ENCODE results near the gene STK38. TPM values are rescaled to one million over a fixed set of nuclear protein-coding genes. Genes with fewer than 3 reads are reported as not detected.

STK38 gene
- total and polyA plus RNA-seq, 2 of the 8 experiments (the other 6 are each of a cell fraction or from before 2014, with no cell fraction given): 8.1 to 19.8 TPM

DNA sequence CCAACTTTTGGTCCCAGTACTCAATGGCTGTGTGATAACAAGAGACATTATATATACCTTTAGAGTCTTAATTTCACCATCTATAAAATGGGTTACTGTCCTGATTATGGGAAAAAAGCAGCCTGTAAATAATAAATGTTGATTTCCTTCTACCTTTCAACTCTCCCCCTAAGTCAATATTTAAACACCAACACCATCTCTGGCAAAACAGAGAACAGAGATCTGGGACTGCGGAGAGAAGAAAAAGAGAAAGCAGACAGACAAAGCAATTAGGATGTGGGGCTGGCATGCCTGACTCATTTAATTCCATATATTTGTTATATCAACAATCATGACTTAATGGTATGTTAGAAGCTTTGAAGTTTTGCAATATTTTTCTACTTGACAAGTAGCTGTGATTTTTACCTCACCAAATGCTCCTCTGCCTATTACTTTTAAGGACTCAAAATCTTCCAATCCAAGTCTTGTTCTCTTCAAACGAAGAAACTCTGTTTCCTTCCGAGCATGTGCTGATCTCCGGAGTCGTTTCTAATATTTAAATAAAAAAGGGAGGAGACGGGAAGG is 23.3 kb downstream of the STK38 start:
- H3K14ac ChIP-seq (ENCODE audit: insufficient read length): no peak overlapping the region
- H2BK120ac ChIP-seq (replicated peaks; ENCODE audit: low read depth, low read length): no peak overlapping the region
- CTCF ChIA-PET (ENCODE audit: partially characterized antibody): no interaction called here
- 90% methylated on average over 6 of the region's 6 CpGs; no CpG with 5 or more reads in 1 of the 2 experiments for WGBS, 2 experiments (ENCODE audit: extremely low coverage in 1 of 2, insufficient coverage in 1 of 2, insufficient read length in 1 of 2, insufficient replicate concordance in 2 of 2, low coverage in 1 of 2, low lambda C conversion rate in 2 of 2, missing lambda C conversion rate in 1 of 2)
- H3K4me3 ChIP-seq (ENCODE audit: extremely low read depth in 1 of 4, insufficient read depth in 2 of 4, low read depth in 3 of 4, low read length in 4 of 4): no peak overlapping the region
- no peak overlapping the region for H4K5ac ChIP-seq (ENCODE audit: insufficient read length, low read depth, low read length)
- no peak overlapping the region for H2BK12ac ChIP-seq (ENCODE audit: low read depth, low read length)
- no peak overlapping the region for H2BK20ac ChIP-seq (ENCODE audit: low read length)
- no peak overlapping the region for H2AK5ac ChIP-seq (ENCODE audit: low read depth, low read length)
- peaks cover 5% of the 10 kb centered on the region for H3K79me1 ChIP-seq (ENCODE audit: low read depth, low read length)
- POLR2A ChIA-PET (ENCODE audit: partially characterized antibody): interaction anchor here (0.6 to 1.9 kb wide), 4 partner anchors 14 to 75 kb away, joined by 3 to 5 read pairs (median 3); no protein-coding TSS in a partner anchor
- H4K20me1 ChIP-seq (replicated peaks in 1 of 2; ENCODE audit: control insufficient read depth in 1 of 2, insufficient read depth in 2 of 2, low read length in 2 of 2): peaks cover 2% of the 10 kb centered on the region in 2 experiments
- no peak overlapping the region for H3K4me2 ChIP-seq (ENCODE audit: insufficient read depth in 1 of 2, low read depth in 2 of 2, low read length in 2 of 2)
- H3K79me2 ChIP-seq (ENCODE audit: control insufficient read depth in 1 of 2, insufficient read depth in 2 of 2, low read length in 2 of 2): no peaks in the 10 kb centered on the region; a peak in 2 of 4 replicates
- H2AFZ ChIP-seq (ENCODE audit: low read length): no peak overlapping the region
- no peak for TF ChIP-seq SP1 (IDR thresholded peaks at IDR 0.05; ENCODE audit: low read depth, low read length)
- TF ChIP-seq SIX5 (IDR thresholded peaks at IDR 0.05; ENCODE audit: low read depth, low read length): no peak
- no peak for TF ChIP-seq TBP (IDR thresholded peaks at IDR 0.05; ENCODE audit: low read depth, low read length)
- H3K4ac ChIP-seq (replicated peaks; ENCODE audit: insufficient read length, low read depth, low read length): no peak overlapping the region
- H3K36me3 ChIP-seq (ENCODE audit: control insufficient read depth in 2 of 4, insufficient read depth in 4 of 4, low read length in 3 of 4): peaks cover 4 to 35% (median 13%) of the 10 kb centered on the region in 4 experiments; a peak in 6 of 8 replicates
- H4K8ac ChIP-seq (ENCODE audit: extremely low read depth, insufficient read depth, low read length): no peak overlapping the region
- no peak overlapping the region for H3K9ac ChIP-seq (replicated peaks in 1 of 4; ENCODE audit: extremely low read depth in 1 of 4, low read depth in 3 of 4, low read length in 3 of 4)
- H4K91ac ChIP-seq (replicated peaks; ENCODE audit: insufficient read length, low read length): no peak overlapping the region
- H3K23me2 ChIP-seq (ENCODE audit: low read depth, low read length): no peaks in the 10 kb centered on the region
- no peak overlapping the region for H3K27ac ChIP-seq (ENCODE audit: low read depth, low read length)
- no peaks in the 10 kb centered on the region for H3K9me3 ChIP-seq (ENCODE audit: insufficient read depth in 2 of 2, low read depth in 1 of 2, low read length in 1 of 2)
- H2BK15ac ChIP-seq (ENCODE audit: low read length): no peak overlapping the region
- H2BK5ac ChIP-seq (ENCODE audit: low read depth, low read length): no peak overlapping the region
- H3K18ac ChIP-seq (ENCODE audit: extremely low read depth, low read length): no peak overlapping the region
- H3K23ac ChIP-seq (ENCODE audit: insufficient read length): no peak overlapping the region
- no peak overlapping the region for H3K56ac ChIP-seq (replicated peaks; ENCODE audit: insufficient read length, low read depth, low read length)
- no peak for DNase-seq (ENCODE audit: low read depth in 1 of 2, low spot score in 2 of 2)
- H3K4me1 ChIP-seq (replicated peaks in 1 of 4; ENCODE audit: control insufficient read depth in 3 of 4, insufficient read depth in 4 of 4, low read length in 3 of 4): no peaks in the 10 kb centered on the region
- no peak for FAIRE-seq
- H3K27me3 ChIP-seq (replicated peaks in 1 of 4; ENCODE audit: control insufficient read depth in 3 of 4, extremely low read depth in 1 of 4, insufficient read depth in 3 of 4, low read length in 3 of 4): no peaks in the 10 kb centered on the region

All from H1 (cell line).